ENCODE results near the gene PFN1. TPM values are rescaled to one million over a fixed set of nuclear protein-coding genes. Genes with fewer than 3 reads are reported as not detected.

Gene PFN1
- total and polyA plus RNA-seq, 8 donors, result 218 to 789 (median 594) TPM

DNA sequence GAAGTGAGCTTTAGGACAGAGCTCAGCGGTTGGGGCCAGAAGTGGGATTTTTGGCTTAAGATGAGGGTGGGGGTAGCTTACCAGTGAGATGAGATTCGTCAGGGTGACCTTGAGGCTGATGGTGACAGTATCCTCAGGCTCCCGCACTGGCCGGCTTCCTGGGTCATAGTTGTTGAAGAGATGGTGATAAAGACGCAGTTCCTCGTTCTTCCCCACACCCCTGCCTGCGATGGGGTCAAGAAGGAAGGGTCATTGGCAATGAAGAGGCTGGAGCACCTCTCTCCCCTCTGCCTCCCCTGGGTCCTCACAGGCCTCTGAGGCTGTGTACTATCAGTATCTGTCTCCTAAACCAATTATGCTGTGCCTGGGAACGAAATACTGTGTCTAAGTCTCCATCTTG, 45.8 kb downstream of the PFN1 start:
- H3K4me3 ChIP-seq, result no peak overlapping the region
- H3K27ac ChIP-seq, result peak overlapping the region in 3 of 5 donors; percentile 8 to 71 (median 30)
- intact Hi-C loops (cut with DNase I; ENCODE audit: low total_unique reads), result loop anchor here (10.0 kb wide), 1 partner anchor 72 kb away; no protein-coding TSS in a partner anchor
- H3K4me1 ChIP-seq, result peaks cover 20 to 54% (median 44%) of the 10 kb centered on the region in 4 donors
- H3K36me3 ChIP-seq, result peaks cover 0 to 2% (median under 1%) of the 10 kb centered on the region in 4 donors
- no peak for TF ChIP-seq POLR2AphosphoS5 (IDR thresholded peaks at IDR 0.05)
- TF ChIP-seq, protein P1, sequence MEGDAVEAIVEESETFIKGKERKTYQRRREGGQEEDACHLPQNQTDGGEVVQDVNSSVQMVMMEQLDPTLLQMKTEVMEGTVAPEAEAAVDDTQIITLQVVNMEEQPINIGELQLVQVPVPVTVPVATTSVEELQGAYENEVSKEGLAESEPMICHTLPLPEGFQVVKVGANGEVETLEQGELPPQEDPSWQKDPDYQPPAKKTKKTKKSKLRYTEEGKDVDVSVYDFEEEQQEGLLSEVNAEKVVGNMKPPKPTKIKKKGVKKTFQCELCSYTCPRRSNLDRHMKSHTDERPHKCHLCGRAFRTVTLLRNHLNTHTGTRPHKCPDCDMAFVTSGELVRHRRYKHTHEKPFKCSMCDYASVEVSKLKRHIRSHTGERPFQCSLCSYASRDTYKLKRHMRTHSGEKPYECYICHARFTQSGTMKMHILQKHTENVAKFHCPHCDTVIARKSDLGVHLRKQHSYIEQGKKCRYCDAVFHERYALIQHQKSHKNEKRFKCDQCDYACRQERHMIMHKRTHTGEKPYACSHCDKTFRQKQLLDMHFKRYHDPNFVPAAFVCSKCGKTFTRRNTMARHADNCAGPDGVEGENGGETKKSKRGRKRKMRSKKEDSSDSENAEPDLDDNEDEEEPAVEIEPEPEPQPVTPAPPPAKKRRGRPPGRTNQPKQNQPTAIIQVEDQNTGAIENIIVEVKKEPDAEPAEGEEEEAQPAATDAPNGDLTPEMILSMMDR (IDR thresholded peaks at IDR 0.05), result no peak
- no peak for TF ChIP-seq EP300 (IDR thresholded peaks at IDR 0.05)
- TF ChIP-seq POLR2A (IDR thresholded peaks at IDR 0.05), result no peak
- DNase-seq, result no peak
- peaks cover 0 to 44% (median 0%) of the 10 kb centered on the region in 3 donors for H3K27me3 ChIP-seq
- WGBS, 5 donors, result 48 to 69% (median 61%) methylated on average over 7 to 8 of the region's 8 CpGs
- H3K9me3 ChIP-seq, result no peaks in the 10 kb centered on the region

DNA sequence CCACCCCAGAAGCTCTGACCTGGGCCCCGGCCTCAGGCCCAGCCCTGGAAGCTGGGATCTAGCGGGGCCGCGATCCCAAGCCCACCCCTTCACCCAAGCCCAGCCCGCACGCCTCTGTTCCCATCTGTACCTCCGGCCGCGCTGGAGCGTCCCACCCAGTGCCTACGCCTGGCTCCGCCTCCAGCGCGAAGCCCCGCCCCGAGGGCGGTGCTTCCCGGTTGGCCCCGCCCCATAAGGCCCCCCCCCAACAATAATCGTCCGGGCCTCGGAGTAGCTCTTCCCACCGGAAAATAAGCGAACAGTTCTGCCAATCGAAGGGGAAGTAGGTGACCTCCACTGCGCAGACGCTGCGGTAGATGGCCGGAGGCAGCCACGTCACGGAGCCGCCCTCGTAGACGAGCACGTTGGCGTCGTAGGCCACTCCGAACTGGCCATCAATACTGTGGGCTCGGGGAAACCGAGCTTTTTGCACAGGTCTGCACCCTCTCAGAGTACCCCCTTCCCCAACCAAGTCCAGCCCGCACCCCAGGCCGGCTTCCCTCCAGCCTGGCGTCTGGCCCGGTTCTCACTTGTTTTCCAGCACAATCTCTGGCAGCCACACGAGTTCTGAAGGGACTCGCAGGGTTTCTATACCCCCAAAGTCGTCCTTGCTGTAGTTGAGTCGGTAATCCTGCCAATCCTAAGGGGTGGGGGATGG, 46.5 kb downstream of the PFN1 start:
- peak in 1 of 2 donors; percentile 65 for DNase-seq
- H3K36me3 ChIP-seq, result peaks cover 3 to 9% (median 8%) of the 10 kb centered on the region in 4 donors
- TF ChIP-seq, protein P1 (IDR thresholded peaks at IDR 0.05), result no peak
- TF ChIP-seq POLR2AphosphoS5 (IDR thresholded peaks at IDR 0.05) (no peak), POLR2A (IDR thresholded peaks at IDR 0.05) (no peak), EP300 (IDR thresholded peaks at IDR 0.05) (no peak)
- H3K4me3 ChIP-seq, result no peak overlapping the region
- peaks cover 20 to 54% (median 44%) of the 10 kb centered on the region in 4 donors for H3K4me1 ChIP-seq
- 38 to 56% (median 44%) methylated on average over 30 to 48 of the region's 48 CpGs for WGBS, 5 donors
- peak overlapping the region in 4 of 5 donors; percentile 24 to 71 (median 46) for H3K27ac ChIP-seq
- H3K9me3 ChIP-seq, result no peaks in the 10 kb centered on the region
- H3K27me3 ChIP-seq, result peaks cover 0 to 44% (median 0%) of the 10 kb centered on the region in 3 donors
- intact Hi-C loops (cut with DNase I; ENCODE audit: low total_unique reads), result loop anchor here (10.0 kb wide), 1 partner anchor 73 kb away; no protein-coding TSS in a partner anchor

DNA sequence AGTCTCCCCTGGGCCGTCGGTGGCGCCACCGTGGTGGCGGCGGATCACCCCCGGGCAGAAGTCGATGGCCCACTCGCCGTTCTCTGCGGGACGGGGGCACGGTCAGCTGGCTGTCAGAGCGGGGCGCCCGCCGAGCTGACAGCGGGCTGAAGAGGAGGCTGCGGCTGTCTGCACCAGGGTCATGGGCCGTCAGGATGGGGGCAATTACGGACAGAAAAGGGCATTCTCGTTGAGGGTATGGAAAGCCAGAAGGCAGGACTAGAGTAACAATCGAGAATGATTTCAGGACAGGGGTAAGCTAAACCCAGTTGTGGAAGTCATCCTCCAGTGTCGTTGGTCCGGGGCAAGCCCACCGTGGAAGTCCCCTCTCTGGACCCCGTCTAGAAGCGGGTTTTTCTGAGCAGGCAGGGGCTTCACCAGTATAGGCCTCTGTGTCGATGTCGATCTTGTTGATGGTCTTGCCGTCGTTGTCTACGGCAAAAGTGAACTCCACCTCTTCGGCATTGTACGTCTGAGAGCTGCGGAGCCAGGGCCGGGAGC, 47.2 kb downstream of the PFN1 start:
- peak overlapping the region in 4 of 5 donors; percentile 24 to 71 (median 46) for H3K27ac ChIP-seq
- intact Hi-C loops (cut with DNase I; ENCODE audit: low total_unique reads), result loop anchor here (10.0 kb wide), 1 partner anchor 74 kb away; no protein-coding TSS in a partner anchor
- DNase-seq, result no peak
- peak overlapping the region; percentile 49 to 55 (median 52) for H3K4me3 ChIP-seq
- TF ChIP-seq EP300 (IDR thresholded peaks at IDR 0.05), result no peak
- TF ChIP-seq, protein P1 (IDR thresholded peaks at IDR 0.05), result no peak
- TF ChIP-seq POLR2AphosphoS5 (IDR thresholded peaks at IDR 0.05), result no peak
- TF ChIP-seq POLR2A (IDR thresholded peaks at IDR 0.05), result no peak
- peaks cover 20 to 54% (median 44%) of the 10 kb centered on the region in 4 donors for H3K4me1 ChIP-seq
- H3K9me3 ChIP-seq, result no peaks in the 10 kb centered on the region
- WGBS, 5 donors, result 52 to 66% (median 62%) methylated on average over 22 to 37 of the region's 37 CpGs
- peaks cover 0 to 44% (median 0%) of the 10 kb centered on the region in 3 donors for H3K27me3 ChIP-seq
- peaks cover 9 to 16% (median 14%) of the 10 kb centered on the region in 4 donors for H3K36me3 ChIP-seq
